Cardiac muscle cell (in vitro differentiated cells and primary cell): ENCODE measurements around the gene FERMT1. TPM values are rescaled to one million over a fixed set of nuclear protein-coding genes. Genes with fewer than 3 reads are reported as not detected.

Source experiments
- DNase-seq, 2 donors: peaks; one replicate each; pipeline versions ENCODE4 v3.0.0 to v3.0.0-alpha.2; 2010 to 2017; ENCODE audit warnings: low read depth in 1 of 2, low spot score in 1 of 2
- H3K27ac ChIP-seq: fragments of 200-600 bp; sonication (generic); 2 replicates; pipeline ENCODE4 v1.5.1; 2016
- H3K27me3 ChIP-seq: fragments of 200-600 bp; sonication (generic); 2 replicates; pipeline ENCODE4 v1.6.0; 2016; ENCODE audit warnings: control low read depth
- H3K36me3 ChIP-seq: fragments of 200-600 bp; sonication (generic); 2 replicates; pipeline ENCODE4 v1.5.1; 2016; ENCODE audit warnings: control low read depth
- H3K4me1 ChIP-seq: fragments of 200-600 bp; sonication (generic); 2 replicates; pipeline ENCODE4 v1.8.1; 2017; ENCODE audit warnings: low read depth, mild to moderate bottlenecking, mixed run types
- H3K4me3 ChIP-seq: fragments of 200-600 bp; sonication (generic); 2 replicates; pipeline ENCODE4 v1.5.1; 2016; ENCODE audit warnings: mild to moderate bottlenecking
- H3K9me3 ChIP-seq: fragments of 200-600 bp; sonication (generic); 2 replicates; pipeline ENCODE4 v1.5.1; 2017; ENCODE audit warnings: low read depth, mild to moderate bottlenecking, control low read depth
- polyA plus RNA-seq: library from polyadenylated mRNA; unstranded; fragments of >200 nt; fragmentation: Nextera tagmentation; extraction: Ambion mirVana; gene quantifications from 2 replicates; pipeline ENCODE4 v1.2.1, GENCODE V29; 2016
- total RNA-seq: library from RNA; depleted of rRNA; stranded (reverse); fragments of >200 nt; gene quantifications from 2 replicates; pipeline ENCODE4 v1.2.3, GENCODE V29; 2016
- TF ChIP-seq, protein P1 (sequence below): IDR thresholded peaks from 2 replicates; pipeline ENCODE4 v1.5.1; 2012; ENCODE audit warnings: low read depth, mild to moderate bottlenecking, low read length

Gene FERMT1
- total and polyA plus RNA-seq, 2 experiments from 2014 or later = 9.3 to 9.6 TPM

DNA sequence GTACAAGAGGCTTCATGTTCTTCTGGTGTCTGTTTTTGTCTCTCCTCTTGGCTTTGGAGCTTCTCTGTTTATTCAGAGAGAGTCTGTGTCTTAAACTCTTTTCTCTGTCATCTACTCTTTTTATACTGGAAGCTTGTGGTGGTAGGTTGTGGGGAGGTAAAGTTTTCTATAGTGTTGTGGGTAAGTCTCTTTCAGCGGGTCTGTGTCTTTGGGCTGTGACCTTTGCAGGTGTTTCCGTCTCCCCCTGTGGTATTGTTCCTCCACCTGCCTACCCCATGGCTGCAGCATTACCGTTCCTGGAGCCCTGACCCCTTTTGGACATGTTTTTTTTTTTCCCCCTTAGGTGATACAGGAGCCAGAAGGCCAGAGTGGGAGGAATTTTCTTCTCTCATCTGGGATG lies 37.9 kb upstream of the FERMT1 start:
- no peak overlapping the region for H3K4me3 ChIP-seq
- H3K9me3 ChIP-seq = no peaks in the 10 kb centered on the region
- H3K36me3 ChIP-seq = no peaks in the 10 kb centered on the region
- TF ChIP-seq, protein P1, sequence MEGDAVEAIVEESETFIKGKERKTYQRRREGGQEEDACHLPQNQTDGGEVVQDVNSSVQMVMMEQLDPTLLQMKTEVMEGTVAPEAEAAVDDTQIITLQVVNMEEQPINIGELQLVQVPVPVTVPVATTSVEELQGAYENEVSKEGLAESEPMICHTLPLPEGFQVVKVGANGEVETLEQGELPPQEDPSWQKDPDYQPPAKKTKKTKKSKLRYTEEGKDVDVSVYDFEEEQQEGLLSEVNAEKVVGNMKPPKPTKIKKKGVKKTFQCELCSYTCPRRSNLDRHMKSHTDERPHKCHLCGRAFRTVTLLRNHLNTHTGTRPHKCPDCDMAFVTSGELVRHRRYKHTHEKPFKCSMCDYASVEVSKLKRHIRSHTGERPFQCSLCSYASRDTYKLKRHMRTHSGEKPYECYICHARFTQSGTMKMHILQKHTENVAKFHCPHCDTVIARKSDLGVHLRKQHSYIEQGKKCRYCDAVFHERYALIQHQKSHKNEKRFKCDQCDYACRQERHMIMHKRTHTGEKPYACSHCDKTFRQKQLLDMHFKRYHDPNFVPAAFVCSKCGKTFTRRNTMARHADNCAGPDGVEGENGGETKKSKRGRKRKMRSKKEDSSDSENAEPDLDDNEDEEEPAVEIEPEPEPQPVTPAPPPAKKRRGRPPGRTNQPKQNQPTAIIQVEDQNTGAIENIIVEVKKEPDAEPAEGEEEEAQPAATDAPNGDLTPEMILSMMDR = no peak
- no peak overlapping the region for H3K27ac ChIP-seq
- peaks cover 21% of the 10 kb centered on the region for H3K4me1 ChIP-seq
- no peaks in the 10 kb centered on the region for H3K27me3 ChIP-seq
- no peak for DNase-seq

DNA sequence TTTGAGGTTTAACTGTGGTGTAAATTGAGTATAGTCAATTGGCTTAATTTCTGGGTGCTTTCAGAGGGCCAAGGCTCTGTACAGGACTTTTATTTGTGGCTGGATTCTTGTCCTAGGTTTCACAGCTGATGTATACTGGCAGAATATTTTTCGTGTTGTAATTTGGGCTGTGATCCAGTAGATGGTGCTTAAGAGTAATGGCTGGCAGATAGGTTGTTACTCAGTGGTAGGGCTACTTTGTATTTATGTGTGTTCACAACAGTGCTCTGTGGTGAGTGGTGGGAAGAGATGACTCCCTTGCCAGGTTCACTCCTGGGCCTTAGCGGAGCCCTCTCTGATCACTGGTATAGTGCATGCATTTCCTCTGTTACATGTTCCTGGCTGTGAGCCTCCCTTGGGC lies 34.5 kb upstream of the FERMT1 start:
- Histone ChIP-seq H3K4me3 (no peak overlapping the region), H3K4me1 (peaks cover 8% of the 10 kb centered on the region), H3K27ac (no peak overlapping the region), H3K9me3 (no peaks in the 10 kb centered on the region), H3K27me3 (no peaks in the 10 kb centered on the region), H3K36me3 (no peaks in the 10 kb centered on the region)
- DNase-seq = no peak
- TF ChIP-seq, protein P1 = peak; percentile 4

DNA sequence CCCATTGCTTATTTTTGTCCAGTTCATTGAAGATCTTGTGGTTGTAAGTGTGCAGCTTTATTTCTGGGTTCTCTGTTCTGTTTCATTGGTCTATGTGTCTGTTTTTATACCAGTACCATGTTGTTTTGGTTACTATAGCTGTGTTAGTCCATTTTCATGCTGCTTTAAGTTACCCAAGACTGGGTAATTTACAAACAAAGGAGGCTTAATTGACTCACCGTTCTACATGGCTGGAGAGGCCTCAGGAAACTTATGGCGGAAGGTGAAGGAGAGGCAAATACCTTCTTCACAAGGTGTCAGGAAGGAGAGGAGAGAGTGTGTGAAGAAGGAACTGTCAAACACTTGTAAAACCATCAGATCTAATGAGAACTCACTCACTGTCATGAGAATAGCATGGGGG lies 29.9 kb upstream of the FERMT1 start:
- H3K9me3 ChIP-seq = no peaks in the 10 kb centered on the region
- DNase-seq = no peak
- H3K27me3 ChIP-seq = no peaks in the 10 kb centered on the region
- no peaks in the 10 kb centered on the region for H3K36me3 ChIP-seq
- H3K4me1 ChIP-seq = no peaks in the 10 kb centered on the region
- no peak overlapping the region for H3K4me3 ChIP-seq
- TF ChIP-seq, protein P1 = no peak
- no peak overlapping the region for H3K27ac ChIP-seq

DNA sequence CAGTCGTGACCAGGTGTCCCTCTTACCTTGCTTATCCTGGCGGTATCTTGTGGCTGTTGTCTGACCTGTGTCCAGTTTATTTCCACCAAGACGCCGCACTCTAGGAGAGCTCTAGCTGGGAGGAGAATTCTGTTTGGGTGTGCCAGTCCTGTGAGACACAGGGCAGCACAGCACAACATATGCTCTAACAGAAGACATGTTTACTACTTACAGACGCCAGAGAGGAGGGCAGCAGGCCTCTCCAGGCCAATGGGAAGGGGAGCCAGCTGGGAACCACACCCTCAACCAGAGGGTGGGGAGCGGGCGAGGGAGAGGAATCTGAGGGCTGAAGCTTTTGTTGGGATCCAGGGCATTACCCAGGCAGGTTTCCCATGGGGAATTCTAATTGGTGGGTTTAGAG lies 25.2 kb upstream of the FERMT1 start:
- no peaks in the 10 kb centered on the region for H3K9me3 ChIP-seq
- no peaks in the 10 kb centered on the region for H3K36me3 ChIP-seq
- no peak overlapping the region for H3K27ac ChIP-seq
- no peak overlapping the region for H3K4me3 ChIP-seq
- no peaks in the 10 kb centered on the region for H3K27me3 ChIP-seq
- TF ChIP-seq, protein P1 = no peak
- H3K4me1 ChIP-seq = no peaks in the 10 kb centered on the region
- no peak for DNase-seq

DNA sequence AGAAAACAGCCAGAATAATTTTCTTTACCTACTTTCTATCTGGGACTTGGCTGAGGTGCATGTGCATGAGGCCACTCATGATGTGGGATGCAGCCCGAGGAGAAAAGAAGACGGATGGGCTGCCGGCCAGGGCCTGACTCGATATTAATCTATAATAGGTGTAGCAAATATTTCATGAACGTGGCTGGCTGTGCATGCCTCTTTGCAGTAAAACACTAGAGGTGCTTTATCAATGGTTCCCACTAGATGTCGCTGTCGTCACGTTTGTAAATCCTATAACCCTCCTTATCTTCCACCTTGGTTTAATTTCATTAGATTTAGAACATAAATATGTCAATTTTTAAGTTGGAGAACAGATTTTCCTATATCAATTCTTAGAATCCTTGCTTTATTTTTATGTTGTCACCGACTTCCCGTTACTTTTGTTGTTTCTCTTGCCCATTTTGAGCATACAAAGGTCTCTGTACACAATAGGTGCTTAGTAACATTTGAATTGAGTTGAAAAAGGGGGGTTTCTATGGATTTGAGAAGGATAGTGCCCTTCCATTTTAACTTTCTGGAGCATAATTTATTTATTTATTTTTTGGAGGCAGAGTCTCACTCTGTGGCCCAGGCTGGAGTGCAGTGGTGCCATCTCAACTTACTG lies 19.6 kb upstream of the FERMT1 start:
- H3K4me1 ChIP-seq = no peaks in the 10 kb centered on the region
- peak; percentile 71 to 80 for DNase-seq
- TF ChIP-seq, protein P1 = peak; percentile 77
- no peaks in the 10 kb centered on the region for H3K27me3 ChIP-seq
- no peak overlapping the region for H3K4me3 ChIP-seq
- no peaks in the 10 kb centered on the region for H3K9me3 ChIP-seq
- no peaks in the 10 kb centered on the region for H3K36me3 ChIP-seq
- no peak overlapping the region for H3K27ac ChIP-seq

DNA sequence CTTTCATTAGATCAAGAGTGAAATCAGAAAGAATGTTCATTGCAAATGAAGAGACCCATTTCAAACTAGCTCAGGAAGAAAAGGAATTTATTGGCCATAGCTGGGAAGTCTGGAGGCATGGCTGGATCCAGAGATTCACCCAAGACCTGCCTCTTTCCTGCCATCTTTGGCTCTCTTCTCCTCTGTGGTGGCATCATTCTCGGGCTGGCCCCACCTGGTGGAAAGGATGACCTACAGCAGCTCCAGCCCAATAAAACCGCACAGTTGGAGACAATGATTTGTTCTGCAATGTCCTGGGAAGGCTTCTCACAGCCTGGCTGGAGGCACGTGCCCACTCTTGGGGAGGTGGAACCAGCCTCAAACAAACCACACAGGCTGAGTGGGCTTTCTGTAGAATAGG lies 18.1 kb upstream of the FERMT1 start:
- Histone ChIP-seq H3K27me3 (no peaks in the 10 kb centered on the region), H3K4me3 (no peak overlapping the region), H3K4me1 (no peaks in the 10 kb centered on the region), H3K9me3 (no peaks in the 10 kb centered on the region), H3K36me3 (no peaks in the 10 kb centered on the region), H3K27ac (no peak overlapping the region)
- no peak for DNase-seq
- TF ChIP-seq, protein P1 = peak; percentile 25
